K562 (cell line): ENCODE data around the gene SPRY4. TPM values are rescaled to one million over a fixed set of nuclear protein-coding genes. Genes with fewer than 3 reads are reported as not detected.

Experiments
- ARID3B ChIP-seq: fragments of 250-450 bp; sonication (Bioruptor Pico); IDR thresholded peaks from 2 replicates; pipeline ENCODE4 v1.4.0; 2020; ENCODE audit warnings: borderline replicate concordance
- BACH1 ChIP-seq: fragments of 200-800 bp; sonication (Bioruptor generic); IDR thresholded peaks from 2 replicates; pipeline ENCODE4 v1.6.1; 2016; ENCODE audit warnings: missing genetic modification characterization, missing compliant biosample characterization
- CHD1 ChIP-seq: fragments of 200-600 bp; sonication (generic); IDR thresholded peaks from one replicate; pipeline ENCODE4 v1.6.1; 2012; ENCODE audit warnings: mild to moderate bottlenecking, moderate library complexity, low read length, inconsistent platforms
- EP400 ChIP-seq: fragments of 450-650 bp; IDR thresholded peaks from 2 replicates; pipeline ENCODE4 v1.6.1; 2017; ENCODE audit warnings: antibody characterized with exemption, mild to moderate bottlenecking, moderate library complexity
- GATAD2A ChIP-seq: fragments of 450-650 bp; IDR thresholded peaks from 2 replicates; pipeline ENCODE4 v1.6.1; 2017
- GTF2B ChIP-seq: IDR thresholded peaks from 2 replicates; pipeline ENCODE4 v1.6.1; 2011; ENCODE audit not compliant: insufficient read length; ENCODE audit errors: extremely low read depth
- HMBOX1 ChIP-seq: sonication (generic); IDR thresholded peaks from 2 replicates; pipeline ENCODE4 v1.6.1; 2016
- HNRNPL ChIP-seq: fragments of 200-400 bp; formaldehyde crosslinking; IDR thresholded peaks from 2 replicates; pipeline ENCODE4 v1.6.1; 2017; ENCODE audit warnings: low read depth, mild to moderate bottlenecking, low read length
- KLF1 ChIP-seq: fragments of 450-650 bp; IDR thresholded peaks from 2 replicates; pipeline ENCODE4 v1.6.1; 2016; ENCODE audit warnings: missing genetic modification characterization, missing compliant biosample characterization
- MEF2A ChIP-seq: IDR thresholded peaks from 2 replicates; pipeline ENCODE4 v1.6.1; 2011; ENCODE audit warnings: low read depth, mild to moderate bottlenecking, low read length, moderate library complexity; ENCODE audit not compliant: control insufficient read depth
- MTA1 ChIP-seq: fragments of 450-650 bp; IDR thresholded peaks from 2 replicates; pipeline ENCODE4 v1.6.1; 2017; ENCODE audit warnings: borderline replicate concordance
- NRF1 ChIP-seq, 2 experiments: fragments of 450-650 bp; IDR thresholded peaks in 1 of 2; conservative IDR thresholded peaks in 1 of 2; 2 replicates each; pipeline ENCODE4 v1.6.1; 2014; ENCODE audit warnings: mild to moderate bottlenecking in 2 of 2
- ZNF12 ChIP-seq: sonication (generic); formaldehyde crosslinking; IDR thresholded peaks from 2 replicates; pipeline ENCODE4 v1.4.0; 2020; ENCODE audit warnings: mild to moderate bottlenecking, missing genetic modification reagents
- ZNF143 ChIP-seq: sonication (generic); formaldehyde crosslinking; IDR thresholded peaks from 2 replicates; pipeline ENCODE4 v1.9.0; 2022; ENCODE audit warnings: mild to moderate bottlenecking, missing genetic modification reagents
- ZNF24 ChIP-seq: fragments of 450-650 bp; IDR thresholded peaks from 2 replicates; pipeline ENCODE4 v1.6.1; 2016
- ZNF384 ChIP-seq: IDR thresholded peaks from 2 replicates; pipeline ENCODE4 v1.6.1; 2012; ENCODE audit warnings: low read depth, low read length, improper control_type of control experiment
- ZNF57 ChIP-seq: fragments of 450-650 bp; formaldehyde crosslinking; IDR thresholded peaks from 2 replicates; pipeline ENCODE4 v1.4.0; 2020; ENCODE audit warnings: mild to moderate bottlenecking, moderate library complexity
- ZNF778 ChIP-seq: fragments of 450-650 bp; formaldehyde crosslinking; IDR thresholded peaks from 2 replicates; pipeline ENCODE4 v1.4.0; 2020; ENCODE audit warnings: mild to moderate bottlenecking, moderate library complexity
- ZSCAN32 ChIP-seq: fragments of 450-650 bp; formaldehyde crosslinking; IDR thresholded peaks from 2 replicates; pipeline ENCODE4 v1.4.0; 2020; ENCODE audit warnings: mild to moderate bottlenecking, moderate library complexity
- polyA plus RNA-seq, 8 experiments: library from polyadenylated mRNA; depleted of rRNA in 4 of 8; stranded (reverse) in 5 of 8; unstranded in 3 of 8; fragments of >200 nt; fragmentation: Nextera tagmentation in 2 of 8; fragmentation: Illumina TruSeq in 1 of 8; extraction: Ambion mirVana in 2 of 8; extraction: Trizol in 1 of 8; gene quantifications; 2 replicates each; pipeline versions ENCODE4 v1.2.1 to v1.2.3, GENCODE V29; 2011 to 2014; ENCODE audit warnings: inconsistent platforms in 1 of 8, missing spikeins in 1 of 8
- total RNA-seq, 7 experiments: library from RNA; depleted of rRNA in 6 of 7; stranded (reverse); fragments of >200 nt in 6 of 7; fragmentation: Illumina TruSeq in 2 of 7; extraction: Trizol in 2 of 7; gene quantifications; 2 replicates each; pipeline versions ENCODE4 v1.2.1 to v1.2.3, GENCODE V29; 2011 to 2021; ENCODE audit warnings: low replicate concordance in 1 of 7
- TF ChIP-seq, protein P1 (sequence below): fragments of 250-450 bp; sonication (Bioruptor Pico); IDR thresholded peaks from 2 replicates; pipeline ENCODE4 v1.8.0; 2022; ENCODE audit warnings: inconsistent platforms
- TF ChIP-seq, protein P2 (sequence below), 2 experiments: fragments of 200-800 bp in 1 of 2; sonication (Bioruptor generic) in 1 of 2; sonication (generic) in 1 of 2; formaldehyde crosslinking in 1 of 2; IDR thresholded peaks in 1 of 2; conservative IDR thresholded peaks in 1 of 2; 2 replicates each; pipeline versions ENCODE4 v1.5.0 to v1.6.1; 2016 to 2020; ENCODE audit warnings: missing compliant biosample characterization in 1 of 2, missing genetic modification characterization in 1 of 2, missing genetic modification reagents in 1 of 2
- TF ChIP-seq, protein P3 (sequence below): sonication (generic); formaldehyde crosslinking; IDR thresholded peaks from 2 replicates; pipeline ENCODE4 v1.8.0; 2022; ENCODE audit warnings: mild to moderate bottlenecking, missing genetic modification reagents

The SPRY4 gene
- total and polyA plus RNA-seq, 9 of the 15 experiments (the other 6 are each of a cell fraction or from before 2014, with no cell fraction given) = 2.6 to 24.2 (median 9.5) TPM

GRCh38 chr5:142324136-142324870 is 518 bp downstream of the SPRY4 start (continued):
- TF ChIP-seq, protein P1, sequence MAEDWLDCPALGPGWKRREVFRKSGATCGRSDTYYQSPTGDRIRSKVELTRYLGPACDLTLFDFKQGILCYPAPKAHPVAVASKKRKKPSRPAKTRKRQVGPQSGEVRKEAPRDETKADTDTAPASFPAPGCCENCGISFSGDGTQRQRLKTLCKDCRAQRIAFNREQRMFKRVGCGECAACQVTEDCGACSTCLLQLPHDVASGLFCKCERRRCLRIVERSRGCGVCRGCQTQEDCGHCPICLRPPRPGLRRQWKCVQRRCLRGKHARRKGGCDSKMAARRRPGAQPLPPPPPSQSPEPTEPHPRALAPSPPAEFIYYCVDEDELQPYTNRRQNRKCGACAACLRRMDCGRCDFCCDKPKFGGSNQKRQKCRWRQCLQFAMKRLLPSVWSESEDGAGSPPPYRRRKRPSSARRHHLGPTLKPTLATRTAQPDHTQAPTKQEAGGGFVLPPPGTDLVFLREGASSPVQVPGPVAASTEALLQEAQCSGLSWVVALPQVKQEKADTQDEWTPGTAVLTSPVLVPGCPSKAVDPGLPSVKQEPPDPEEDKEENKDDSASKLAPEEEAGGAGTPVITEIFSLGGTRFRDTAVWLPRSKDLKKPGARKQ (CRISPR knock-in tag) = no peak
- TF ChIP-seq MTA1 (no peak), HMBOX1 (no peak), ZNF143 (no peak), ZNF12 (no peak; the same call in 1 of the 2 replicates), GTF2B (no peak), ZNF778 (CRISPR knock-in tag) (no peak), BACH1 (no peak), MEF2A (no peak), ZSCAN32 (no peak), CHD1 (peak; percentile 70), ZNF57 (CRISPR knock-in tag) (no peak), KLF1 (no peak), ZNF384 (no peak), EP400 (no peak; the same call in 1 of the 2 replicates), NRF1 (conservative IDR thresholded peaks at IDR 0.05 in 1 of 2, IDR thresholded peaks at IDR 0.05 in 1 of 2) (no peak), GATAD2A (no peak), ZNF24 (peak; percentile 45; the same call in 1 of the 2 replicates), ARID3B (no peak), HNRNPL (peak; percentile 92)
- TF ChIP-seq, protein P2, sequence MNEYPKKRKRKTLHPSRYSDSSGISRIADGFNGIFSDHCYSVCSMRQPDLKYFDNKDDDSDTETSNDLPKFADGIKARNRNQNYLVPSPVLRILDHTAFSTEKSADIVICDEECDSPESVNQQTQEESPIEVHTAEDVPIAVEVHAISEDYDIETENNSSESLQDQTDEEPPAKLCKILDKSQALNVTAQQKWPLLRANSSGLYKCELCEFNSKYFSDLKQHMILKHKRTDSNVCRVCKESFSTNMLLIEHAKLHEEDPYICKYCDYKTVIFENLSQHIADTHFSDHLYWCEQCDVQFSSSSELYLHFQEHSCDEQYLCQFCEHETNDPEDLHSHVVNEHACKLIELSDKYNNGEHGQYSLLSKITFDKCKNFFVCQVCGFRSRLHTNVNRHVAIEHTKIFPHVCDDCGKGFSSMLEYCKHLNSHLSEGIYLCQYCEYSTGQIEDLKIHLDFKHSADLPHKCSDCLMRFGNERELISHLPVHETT (CRISPR knock-in tag; conservative IDR thresholded peaks at IDR 0.05 in 1 of 2, IDR thresholded peaks at IDR 0.05 in 1 of 2) = 0 out of 4 replicates have a peak, but pooled peaks of 1 of the 2 experiments have one; percentile 41
- TF ChIP-seq, protein P3, sequence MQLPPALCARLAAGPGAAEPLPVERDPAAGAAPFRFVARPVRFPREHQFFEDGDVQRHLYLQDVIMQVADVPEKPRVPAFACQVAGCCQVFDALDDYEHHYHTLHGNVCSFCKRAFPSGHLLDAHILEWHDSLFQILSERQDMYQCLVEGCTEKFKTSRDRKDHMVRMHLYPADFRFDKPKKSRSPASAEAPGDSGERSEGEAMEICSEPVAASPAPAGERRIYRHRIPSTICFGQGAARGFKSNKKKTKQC (CRISPR knock-in tag) = no peak; the same call in 1 of the 2 replicates
